ENCODE data around the gene SEMA5B.

The SEMA5B gene

GRCh38 chr3:122969585-122970469 lies 57.7 kb downstream of the SEMA5B start:
- DNase-seq (ENCODE audit: low read depth), result peak; percentile 22

GRCh38 chr3:122967765-122968164 lies 59.8 kb downstream of the SEMA5B start:
- no peak for DNase-seq (ENCODE audit: low read depth)

GRCh38 chr3:122967356-122967755 lies 60.2 kb downstream of the SEMA5B start:
- no peak for DNase-seq (ENCODE audit: low read depth)

GRCh38 chr3:122966045-122966444 lies 61.5 kb downstream of the SEMA5B start:
- no peak for DNase-seq (ENCODE audit: low read depth)

GRCh38 chr3:122964811-122965210 lies 62.8 kb downstream of the SEMA5B start:
- DNase-seq (ENCODE audit: low read depth), result no peak

- no peak for DNase-seq (ENCODE audit: low read depth)
Observed at GRCh38 chr3:122962149-122962548, 65.4 kb downstream of the SEMA5B start.

GRCh38 chr3:122961146-122961545 lies 66.4 kb downstream of the SEMA5B start:
- DNase-seq (ENCODE audit: low read depth), result peak; percentile 45

GRCh38 chr3:122960652-122961051 lies 66.9 kb downstream of the SEMA5B start:
- no peak for DNase-seq (ENCODE audit: low read depth)

GRCh38 chr3:122959339-122959738 lies 68.2 kb downstream of the SEMA5B start:
- no peak for DNase-seq (ENCODE audit: low read depth)

- no peak for DNase-seq (ENCODE audit: low read depth)
Observed at GRCh38 chr3:122957707-122958689, 69.6 kb downstream of the SEMA5B start.

GRCh38 chr3:122956693-122957455 lies 70.7 kb downstream of the SEMA5B start:
- DNase-seq (ENCODE audit: low read depth), result no peak

- DNase-seq (ENCODE audit: low read depth), result no peak
Observed at GRCh38 chr3:122955916-122956692, 71.5 kb downstream of the SEMA5B start.

- no peak for DNase-seq (ENCODE audit: low read depth)
Observed at GRCh38 chr3:122952520-122952919, 75.0 kb downstream of the SEMA5B start.

- no peak for DNase-seq (ENCODE audit: low read depth)
Observed at GRCh38 chr3:122948408-122948807, 79.2 kb downstream of the SEMA5B start.

- no peak for DNase-seq (ENCODE audit: low read depth)
Observed at GRCh38 chr3:122947738-122948137, 79.8 kb downstream of the SEMA5B start.

GRCh38 chr3:122947196-122947595 lies 80.4 kb downstream of the SEMA5B start:
- DNase-seq (ENCODE audit: low read depth), result no peak

GRCh38 chr3:122946185-122946584 lies 81.4 kb downstream of the SEMA5B start:
- DNase-seq (ENCODE audit: low read depth), result no peak

- DNase-seq (ENCODE audit: low read depth), result no peak
Observed at GRCh38 chr3:122945230-122945629, 82.3 kb downstream of the SEMA5B start.

GRCh38 chr3:122944671-122945161 lies 82.8 kb downstream of the SEMA5B start:
- peak; percentile 48 for DNase-seq (ENCODE audit: low read depth)

GRCh38 chr3:122943828-122944190 lies 83.8 kb downstream of the SEMA5B start:
- no peak for DNase-seq (ENCODE audit: low read depth)
